CD4-positive, alpha-beta memory T cell (primary cell): Measurements from ENCODE around the gene PTPRD. TPM values are rescaled to one million over a fixed set of nuclear protein-coding genes. Genes with fewer than 3 reads are reported as not detected.
A peak's percentile ranks its signal among the peaks of the same experiment; 100 is the strongest.

Experiments
- CTCF ChIA-PET: fragments of 350-600 bp; sonication (Branson Sonifier 250); formaldehyde crosslinking; loops from one replicate; lab custom pipeline; 2021; ENCODE audit warnings: inconsistent platforms; ENCODE audit not compliant: partially characterized antibody; lab: Charles Lee
- POLR2A ChIA-PET: fragments of 350-600 bp; sonication (Branson Sonifier 250); formaldehyde crosslinking; loops from one replicate; lab custom pipeline; 2021; ENCODE audit not compliant: partially characterized antibody; lab: Charles Lee
- DNase-seq, 5 donors: peaks; one replicate each; pipeline versions ENCODE4 v3.0.0 to v3.0.0-alpha.2; 2020 to 2022; ENCODE audit warnings: mixed read lengths in 1 of 5
- H3K27ac ChIP-seq: one replicate; pipeline ENCODE4 v1.7.0; 2013; ENCODE audit warnings: low read depth, low read length
- H3K27me3 ChIP-seq: 2 replicates; pipeline ENCODE4 v1.7.0; 2013; ENCODE audit warnings: mild to moderate bottlenecking, low read length, moderate library complexity; ENCODE audit not compliant: insufficient read depth
- H3K36me3 ChIP-seq: 2 replicates; pipeline ENCODE4 v1.7.0; 2013; ENCODE audit warnings: mild to moderate bottlenecking, low read length, moderate library complexity; ENCODE audit not compliant: insufficient read depth
- H3K4me1 ChIP-seq: 2 replicates; pipeline ENCODE4 v1.7.0; 2013; ENCODE audit warnings: mild to moderate bottlenecking, low read length, moderate library complexity; ENCODE audit not compliant: insufficient read depth
- H3K4me3 ChIP-seq, 2 donors: one replicate each; pipeline ENCODE4 v1.7.0; 2013; ENCODE audit warnings: low read length in 2 of 2, mild to moderate bottlenecking in 1 of 2
- H3K9me3 ChIP-seq, 2 donors: one replicate each; pipeline ENCODE4 v1.7.0; 2013; ENCODE audit warnings: low read length in 2 of 2, control low read depth in 1 of 2; ENCODE audit not compliant: control insufficient read depth in 1 of 2
- H3K27ac Mint-ChIP-seq, 7 donors: one replicate each; pipeline ENCODE4 v1.8.0; 2020 to 2021; ENCODE audit warnings: mixed read lengths in 7 of 7, mild to moderate bottlenecking in 6 of 7, inconsistent platforms in 3 of 7, moderate library complexity in 3 of 7
- H3K27me3 Mint-ChIP-seq, 2 donors: one replicate each; pipeline ENCODE4 v1.8.0; 2020 to 2021; ENCODE audit warnings: mixed read lengths in 2 of 2
- H3K36me3 Mint-ChIP-seq, 2 donors: one replicate each; pipeline ENCODE4 v1.8.0; 2020 to 2021; ENCODE audit warnings: mixed read lengths in 2 of 2, inconsistent platforms in 1 of 2, mild to moderate bottlenecking in 1 of 2
- H3K4me1 Mint-ChIP-seq, 4 donors: one replicate each; pipeline ENCODE4 v1.8.0; 2020 to 2021; ENCODE audit warnings: mixed read lengths in 4 of 4, mild to moderate bottlenecking in 1 of 4
- H3K4me3 Mint-ChIP-seq, 8 donors: one replicate each; pipeline ENCODE4 v1.8.0; 2020 to 2021; ENCODE audit warnings: mixed read lengths in 8 of 8, mild to moderate bottlenecking in 7 of 8, moderate library complexity in 6 of 8, inconsistent platforms in 3 of 8
- H3K9me3 Mint-ChIP-seq, 8 donors: one replicate each; pipeline ENCODE4 v1.8.0; 2020 to 2021; ENCODE audit warnings: mixed read lengths in 8 of 8, mild to moderate bottlenecking in 5 of 8, inconsistent platforms in 3 of 8, moderate library complexity in 1 of 8
- intact Hi-C: fragments of 100-400 bp; cut with micrococcal nuclease; formaldehyde crosslinking; loops from one replicate; pipeline ENCODE4 v1.15.1; 2023
- polyA plus RNA-seq, 2 donors: library from polyadenylated mRNA; unstranded; fragments of 300-500 nt; fragmentation: Illumina TruSeq; gene quantifications; one replicate each; pipeline ENCODE4 v1.2.3, GENCODE V29; 2021
- total RNA-seq, 2 experiments: library from RNA; stranded (reverse); gene quantifications; one replicate each; pipeline ENCODE4 v1.2.3, GENCODE V29; 2021

The PTPRD gene
- total and polyA plus RNA-seq, 4 experiments from 2014 or later: not detected

DNA sequence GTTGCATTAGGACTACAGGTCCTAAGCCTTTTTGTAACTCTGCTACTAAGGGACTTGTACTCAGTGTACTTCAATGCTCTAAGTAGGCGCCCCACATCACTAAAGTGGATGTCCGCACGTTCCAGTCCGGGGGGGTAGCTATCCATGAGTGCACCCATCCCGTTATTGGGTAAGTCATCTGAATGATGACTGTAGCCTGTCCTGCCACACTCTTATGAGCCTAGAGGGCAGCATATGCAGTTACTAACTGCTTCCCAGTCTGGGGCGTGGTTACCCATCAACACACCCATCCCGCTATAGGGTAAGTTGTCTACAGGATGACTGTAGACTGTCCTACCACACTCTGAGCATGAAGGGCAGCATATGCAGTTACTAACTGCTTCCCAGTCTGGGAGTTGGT is 1053.9 kb downstream of the PTPRD start:
- H3K9me3 Mint-ChIP-seq: peaks cover 0 to 3% (median 2%) of the 10 kb centered on the region in 8 donors
- no peaks in the 10 kb centered on the region for H3K36me3 ChIP-seq
- no peak overlapping the region for H3K4me3 ChIP-seq
- no peaks in the 10 kb centered on the region for H3K27me3 Mint-ChIP-seq
- ChIA-PET CTCF (no interaction called here), POLR2A (no interaction called here)
- H3K4me1 Mint-ChIP-seq: no peaks in the 10 kb centered on the region
- no peak for DNase-seq
- no peak overlapping the region for H3K27ac Mint-ChIP-seq
- H3K4me3 Mint-ChIP-seq: no peak overlapping the region
- H3K9me3 ChIP-seq: no peaks in the 10 kb centered on the region
- no peaks in the 10 kb centered on the region for H3K27me3 ChIP-seq
- no peaks in the 10 kb centered on the region for H3K36me3 Mint-ChIP-seq
- no peaks in the 10 kb centered on the region for H3K4me1 ChIP-seq
- no peak overlapping the region for H3K27ac ChIP-seq
- intact Hi-C loops: no loop called here

DNA sequence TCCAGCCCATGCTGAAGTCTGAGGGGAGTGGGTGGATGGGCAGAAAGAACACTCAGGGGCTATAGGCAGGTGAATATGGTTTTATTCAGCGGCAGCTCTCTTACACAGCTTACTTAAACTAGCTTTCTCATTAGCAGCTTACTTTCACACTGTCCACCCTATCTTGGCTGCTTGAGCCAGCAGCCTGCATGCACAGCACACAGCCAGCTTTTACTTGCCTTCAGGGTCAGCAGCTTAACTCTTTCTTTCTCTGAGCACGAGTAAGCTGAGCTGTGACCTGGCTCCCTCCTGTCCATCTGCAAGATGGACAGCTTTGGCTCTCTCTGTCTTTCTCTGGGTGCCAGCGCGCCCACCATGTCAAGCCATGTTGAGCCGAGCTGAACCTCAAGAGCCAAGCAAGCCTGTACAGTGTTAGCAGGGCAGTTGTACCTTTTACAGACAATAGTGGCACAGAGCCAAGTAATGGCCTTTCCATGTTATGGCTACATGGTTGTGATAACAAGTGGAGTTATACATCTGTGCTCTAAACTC is 1054.9 kb downstream of the PTPRD start:
- no peaks in the 10 kb centered on the region for H3K9me3 ChIP-seq
- Mint-ChIP-seq H3K27me3 (no peaks in the 10 kb centered on the region), H3K4me3 (no peak overlapping the region), H3K27ac (no peak overlapping the region), H3K4me1 (no peaks in the 10 kb centered on the region), H3K9me3 (peaks cover 0 to 3% (median 2%) of the 10 kb centered on the region in 8 donors), H3K36me3 (no peaks in the 10 kb centered on the region)
- POLR2A ChIA-PET: no interaction called here
- no peaks in the 10 kb centered on the region for H3K36me3 ChIP-seq
- no peaks in the 10 kb centered on the region for H3K27me3 ChIP-seq
- peak in 1 of 5 donors; percentile 28 for DNase-seq
- no peak overlapping the region for H3K4me3 ChIP-seq
- no peak overlapping the region for H3K27ac ChIP-seq
- no peaks in the 10 kb centered on the region for H3K4me1 ChIP-seq
- CTCF ChIA-PET: no interaction called here
- intact Hi-C loops: no loop called here

DNA sequence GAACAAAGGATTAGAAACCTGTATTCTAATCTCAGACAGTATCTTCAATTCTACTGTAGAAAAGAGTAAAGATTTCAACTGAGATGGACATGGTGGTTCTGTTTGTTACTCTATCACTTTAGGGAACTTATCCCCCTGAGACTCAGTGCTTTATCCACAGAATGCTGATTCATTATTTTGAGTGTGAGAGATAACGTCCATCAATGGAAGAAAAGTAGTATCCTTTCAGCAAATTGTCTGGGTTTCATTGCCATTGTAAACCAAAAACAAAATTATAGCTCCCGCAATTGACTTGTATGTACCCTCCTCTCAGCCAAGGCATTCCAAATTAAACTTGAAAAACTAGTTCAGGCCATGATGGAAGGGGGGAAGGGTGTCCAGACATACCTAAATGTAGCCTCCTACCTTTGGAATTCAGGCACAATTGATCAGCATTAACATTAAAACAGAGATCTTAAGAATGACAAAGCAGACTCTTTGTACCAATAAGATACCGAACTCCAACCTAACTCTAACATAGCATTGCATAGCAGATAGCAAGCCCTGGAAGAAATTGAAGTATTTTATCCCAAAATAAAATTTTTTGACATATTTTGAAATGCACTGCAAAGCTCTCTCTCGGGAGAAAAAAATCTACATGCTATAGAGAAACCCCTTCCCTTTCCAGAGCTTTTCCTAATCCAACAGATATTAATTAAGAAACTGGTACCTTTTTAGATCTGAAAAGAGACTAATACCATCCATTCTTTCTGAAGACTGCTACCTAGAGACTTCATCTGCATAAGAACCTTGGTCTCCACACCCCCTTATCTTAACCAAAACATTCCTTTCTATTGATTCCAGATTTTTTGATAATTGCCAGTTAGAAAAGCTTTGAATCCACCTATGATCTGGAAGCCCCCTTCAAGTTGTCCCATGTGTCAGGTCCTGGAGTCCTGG is 1055.7 kb downstream of the PTPRD start:
- DNase-seq: no peak
- ChIA-PET CTCF (no interaction called here), POLR2A (no interaction called here)
- Histone ChIP-seq H3K4me3 (no peak overlapping the region), H3K9me3 (no peaks in the 10 kb centered on the region), H3K27ac (no peak overlapping the region), H3K4me1 (no peaks in the 10 kb centered on the region), H3K36me3 (no peaks in the 10 kb centered on the region), H3K27me3 (no peaks in the 10 kb centered on the region)
- peaks cover 0 to 3% (median under 1%) of the 10 kb centered on the region in 8 donors for H3K9me3 Mint-ChIP-seq
- H3K36me3 Mint-ChIP-seq: no peaks in the 10 kb centered on the region
- no peak overlapping the region for H3K4me3 Mint-ChIP-seq
- intact Hi-C loops: no loop called here
- no peak overlapping the region for H3K27ac Mint-ChIP-seq
- no peaks in the 10 kb centered on the region for H3K4me1 Mint-ChIP-seq
- no peaks in the 10 kb centered on the region for H3K27me3 Mint-ChIP-seq

DNA sequence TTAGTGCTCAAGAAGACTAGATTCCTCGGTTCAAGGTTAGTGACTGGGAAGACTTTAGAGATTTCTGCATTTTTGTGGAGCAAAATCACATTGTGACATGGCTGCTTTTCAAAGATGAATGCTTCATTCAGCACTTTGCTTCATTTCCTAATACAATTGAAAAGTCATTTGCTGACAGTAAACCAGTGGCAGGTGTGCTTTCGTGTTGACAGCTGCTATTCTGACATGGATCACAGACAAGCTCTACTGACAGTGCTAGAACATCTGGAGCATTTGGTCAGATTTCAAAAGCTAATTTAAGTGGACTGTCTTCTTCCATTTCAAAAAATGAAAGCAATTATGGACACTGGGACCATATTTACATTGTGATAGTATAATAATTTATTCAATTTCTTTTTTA is 1060.1 kb downstream of the PTPRD start:
- intact Hi-C loops: no loop called here
- H3K4me1 ChIP-seq: no peaks in the 10 kb centered on the region
- ChIA-PET POLR2A (no interaction called here), CTCF (no interaction called here)
- Mint-ChIP-seq H3K27me3 (no peaks in the 10 kb centered on the region), H3K27ac (no peak overlapping the region), H3K4me3 (no peak overlapping the region), H3K4me1 (no peaks in the 10 kb centered on the region), H3K36me3 (no peaks in the 10 kb centered on the region), H3K9me3 (peaks cover 0 to 5% (median 0%) of the 10 kb centered on the region in 8 donors)
- DNase-seq: no peak
- no peak overlapping the region for H3K27ac ChIP-seq
- H3K9me3 ChIP-seq: no peaks in the 10 kb centered on the region
- no peak overlapping the region for H3K4me3 ChIP-seq
- no peaks in the 10 kb centered on the region for H3K36me3 ChIP-seq
- H3K27me3 ChIP-seq: no peaks in the 10 kb centered on the region

DNA sequence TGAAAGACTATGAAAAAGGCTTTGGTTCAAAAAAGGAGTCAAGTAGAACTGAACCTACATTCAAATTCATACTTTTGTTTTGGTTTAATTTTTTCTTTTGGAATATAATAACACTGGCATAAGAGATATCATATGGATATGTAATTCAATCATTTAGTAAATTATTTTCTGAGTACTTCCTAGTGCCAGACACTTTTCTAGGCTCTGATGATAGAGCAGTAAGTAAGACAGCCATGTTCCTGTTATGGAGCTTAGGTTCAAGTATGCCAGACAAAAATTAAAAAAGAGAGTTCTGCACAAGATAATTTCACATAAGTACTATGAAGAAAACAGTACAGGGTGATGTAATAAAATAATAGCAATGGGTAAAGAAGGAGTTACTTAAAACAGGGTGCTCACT is 1074.0 kb downstream of the PTPRD start:
- POLR2A ChIA-PET: no interaction called here
- Histone ChIP-seq H3K27ac (no peak overlapping the region), H3K4me1 (no peaks in the 10 kb centered on the region), H3K9me3 (no peaks in the 10 kb centered on the region), H3K36me3 (no peaks in the 10 kb centered on the region), H3K4me3 (no peak overlapping the region), H3K27me3 (no peaks in the 10 kb centered on the region)
- H3K27ac Mint-ChIP-seq: no peak overlapping the region
- H3K9me3 Mint-ChIP-seq: peaks cover 0 to 12% (median 2%) of the 10 kb centered on the region in 8 donors
- no peak for DNase-seq
- CTCF ChIA-PET: no interaction called here
- H3K4me1 Mint-ChIP-seq: no peaks in the 10 kb centered on the region
- intact Hi-C loops: no loop called here
- H3K4me3 Mint-ChIP-seq: no peak overlapping the region
- H3K36me3 Mint-ChIP-seq: no peaks in the 10 kb centered on the region
- no peaks in the 10 kb centered on the region for H3K27me3 Mint-ChIP-seq

DNA sequence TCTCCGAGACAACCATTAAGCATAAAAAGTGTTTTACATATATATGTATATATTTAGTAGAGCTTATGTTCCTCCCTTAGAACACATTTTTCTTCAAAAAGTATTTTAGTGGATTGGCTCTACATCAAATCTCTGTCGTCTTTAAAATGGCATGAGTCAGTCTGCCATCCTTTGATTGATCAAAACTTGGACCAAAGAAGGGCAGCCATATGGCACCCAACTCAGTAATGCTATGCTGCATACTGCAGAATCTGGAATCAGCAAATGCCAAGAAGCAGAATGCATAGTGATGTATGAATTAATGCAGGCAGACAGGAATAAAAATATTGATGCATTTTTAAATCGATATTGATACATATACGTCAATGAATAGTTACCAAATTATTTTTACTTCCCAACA is 1074.4 kb downstream of the PTPRD start:
- no peaks in the 10 kb centered on the region for H3K36me3 Mint-ChIP-seq
- Histone ChIP-seq H3K27me3 (no peaks in the 10 kb centered on the region), H3K4me1 (no peaks in the 10 kb centered on the region), H3K27ac (no peak overlapping the region), H3K9me3 (no peaks in the 10 kb centered on the region), H3K36me3 (no peaks in the 10 kb centered on the region), H3K4me3 (no peak overlapping the region)
- no peak overlapping the region for H3K4me3 Mint-ChIP-seq
- ChIA-PET CTCF (no interaction called here), POLR2A (no interaction called here)
- H3K4me1 Mint-ChIP-seq: no peaks in the 10 kb centered on the region
- H3K27me3 Mint-ChIP-seq: no peaks in the 10 kb centered on the region
- DNase-seq: no peak
- peaks cover 0 to 12% (median 2%) of the 10 kb centered on the region in 8 donors for H3K9me3 Mint-ChIP-seq
- H3K27ac Mint-ChIP-seq: no peak overlapping the region
- intact Hi-C loops: no loop called here

DNA sequence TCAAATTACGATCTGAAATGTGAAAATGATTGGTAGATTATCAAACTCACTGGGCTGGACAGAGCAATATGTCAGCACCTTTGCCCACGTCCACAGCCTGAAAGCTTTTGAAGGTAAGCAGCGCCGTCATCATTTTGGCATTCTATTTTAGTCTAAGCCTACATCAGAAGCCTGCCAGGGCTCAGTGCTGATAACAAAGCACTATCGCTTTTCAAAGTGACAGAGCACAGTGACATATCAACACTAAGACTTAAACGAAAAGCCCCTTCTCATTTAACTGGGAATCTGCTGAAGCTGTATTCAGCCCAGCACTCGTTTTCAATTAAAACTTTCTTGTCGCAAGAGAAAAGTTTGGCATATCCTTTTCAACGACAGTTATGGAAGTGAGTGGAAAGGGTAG is 1076.3 kb downstream of the PTPRD start:
- H3K27ac ChIP-seq: no peak overlapping the region
- H3K36me3 ChIP-seq: no peaks in the 10 kb centered on the region
- intact Hi-C loops: no loop called here
- Mint-ChIP-seq H3K4me3 (no peak overlapping the region), H3K9me3 (peaks cover 0 to 12% (median 4%) of the 10 kb centered on the region in 8 donors), H3K36me3 (no peaks in the 10 kb centered on the region), H3K27me3 (no peaks in the 10 kb centered on the region), H3K4me1 (no peaks in the 10 kb centered on the region), H3K27ac (no peak overlapping the region)
- no peaks in the 10 kb centered on the region for H3K27me3 ChIP-seq
- ChIA-PET CTCF (no interaction called here), POLR2A (no interaction called here)
- DNase-seq: no peak
- no peak overlapping the region for H3K4me3 ChIP-seq
- no peaks in the 10 kb centered on the region for H3K9me3 ChIP-seq
- H3K4me1 ChIP-seq: no peaks in the 10 kb centered on the region
